ENCODE results near the gene RIPOR3.
"Not testable (repeated sequence)": the region's sequence is repeated elsewhere in the genome, so short reads cannot be mapped to it uniquely, and the experiment has no call there.

Gene RIPOR3

GRCh38 chr20:50655311-50655880 is 35.9 kb downstream of the RIPOR3 start:
- DNase-seq (ENCODE audit: low spot score) = no peak

GRCh38 chr20:50654904-50655303 is 36.4 kb downstream of the RIPOR3 start:
- no peak for DNase-seq (ENCODE audit: low spot score)

GRCh38 chr20:50652702-50653294 is 38.5 kb downstream of the RIPOR3 start:
- no peak for DNase-seq (ENCODE audit: low spot score)

- no peak for DNase-seq (ENCODE audit: low spot score)
Measured at GRCh38 chr20:50651676-50652075, 39.7 kb downstream of the RIPOR3 start.

GRCh38 chr20:50649590-50649989 is 41.8 kb downstream of the RIPOR3 start:
- DNase-seq (ENCODE audit: low spot score) = no peak

GRCh38 chr20:50648651-50649050 is 42.7 kb downstream of the RIPOR3 start:
- no peak for DNase-seq (ENCODE audit: low spot score)

GRCh38 chr20:50646483-50646996 is 44.8 kb downstream of the RIPOR3 start:
- no peak for DNase-seq (ENCODE audit: low spot score)

- DNase-seq (ENCODE audit: low spot score) = peak; percentile 100
Measured at GRCh38 chr20:50645253-50646068, 45.9 kb downstream of the RIPOR3 start.

GRCh38 chr20:50642288-50642803 is 49.0 kb downstream of the RIPOR3 start:
- no peak for DNase-seq (ENCODE audit: low spot score)

GRCh38 chr20:50641625-50642287 is 49.6 kb downstream of the RIPOR3 start:
- DNase-seq (ENCODE audit: low spot score) = not testable (repeated sequence)

GRCh38 chr20:50639971-50640711 is 51.2 kb downstream of the RIPOR3 start:
- not testable (repeated sequence) for DNase-seq (ENCODE audit: low spot score)

GRCh38 chr20:50638015-50638847 is 53.1 kb downstream of the RIPOR3 start:
- not testable (repeated sequence) for DNase-seq (ENCODE audit: low spot score)

- DNase-seq (ENCODE audit: low spot score) = no peak
Measured at GRCh38 chr20:50636601-50637540, 54.5 kb downstream of the RIPOR3 start.

- peak; percentile 70 for DNase-seq (ENCODE audit: low spot score)
Measured at GRCh38 chr20:50635676-50636600, 55.4 kb downstream of the RIPOR3 start.

GRCh38 chr20:50635014-50635557 is 56.3 kb downstream of the RIPOR3 start:
- no peak for DNase-seq (ENCODE audit: low spot score)

GRCh38 chr20:50634191-50634590 is 57.2 kb downstream of the RIPOR3 start:
- no peak for DNase-seq (ENCODE audit: low spot score)

GRCh38 chr20:50633361-50633760 is 58.0 kb downstream of the RIPOR3 start:
- DNase-seq (ENCODE audit: low spot score) = no peak

- DNase-seq (ENCODE audit: low spot score) = no peak
Measured at GRCh38 chr20:50632701-50633100, 58.6 kb downstream of the RIPOR3 start.
